Naive thymus-derived CD4-positive, alpha-beta T cell (primary cell): Measurements from ENCODE around the gene SCN3B. TPM values are rescaled to one million over a fixed set of nuclear protein-coding genes. Genes with fewer than 3 reads are reported as not detected.
"Not testable (repeated sequence)": the region's sequence is repeated elsewhere in the genome, so short reads cannot be mapped to it uniquely, and the experiment has no call there.

ENCODE experiments used
- ATAC-seq: fragments of 150-1000 bp; cut with Tn5 transposase; 2 replicates; pipeline ENCODE4 v1.10.0; 2021; ENCODE audit warnings: mild to moderate bottlenecking, moderate library complexity
- CTCF ChIA-PET: fragments of 350-600 bp; sonication (Branson Sonifier 250); formaldehyde crosslinking; loops from one replicate; lab custom pipeline; 2021; ENCODE audit warnings: antibody characterized with exemption; lab: Charles Lee
- POLR2A ChIA-PET: fragments of 350-600 bp; sonication (Branson Sonifier 250); formaldehyde crosslinking; loops from one replicate; lab custom pipeline; 2021; ENCODE audit warnings: antibody characterized with exemption, inconsistent platforms; lab: Charles Lee
- DNase-seq, 9 donors: peaks; one replicate each; pipeline versions ENCODE4 v3.0.0 to v3.0.0-alpha.2; 2020 to 2022; ENCODE audit warnings: mixed read lengths in 1 of 9
- H3K27ac ChIP-seq: one replicate; pipeline ENCODE4 v1.7.0; 2013; ENCODE audit warnings: mild to moderate bottlenecking, low read depth, low read length, moderate library complexity
- H3K27me3 ChIP-seq, 2 donors: one replicate each; pipeline ENCODE4 v1.7.0; 2013; ENCODE audit warnings: low read length in 2 of 2, mild to moderate bottlenecking in 2 of 2, moderate library complexity in 2 of 2; ENCODE audit not compliant: control insufficient read depth in 2 of 2, insufficient read depth in 2 of 2
- H3K36me3 ChIP-seq, 3 experiments: 1 replicate in 2 of 3; 2 replicates in 1 of 3; pipeline ENCODE4 v1.7.0; 2013; ENCODE audit warnings: low read length in 3 of 3, mild to moderate bottlenecking in 3 of 3, moderate library complexity in 1 of 3; ENCODE audit not compliant: insufficient read depth in 3 of 3, control insufficient read depth in 2 of 3
- H3K4me1 ChIP-seq, 2 donors: one replicate each; pipeline ENCODE4 v1.7.0; 2013; ENCODE audit warnings: low read length in 2 of 2, mild to moderate bottlenecking in 2 of 2, moderate library complexity in 1 of 2; ENCODE audit not compliant: control insufficient read depth in 2 of 2, insufficient read depth in 2 of 2
- H3K4me3 ChIP-seq: 2 replicates; pipeline ENCODE4 v1.7.0; 2013; ENCODE audit warnings: mild to moderate bottlenecking, low read length
- H3K9me3 ChIP-seq, 3 experiments: 1 replicate in 2 of 3; 2 replicates in 1 of 3; pipeline ENCODE4 v1.7.0; 2013; ENCODE audit warnings: low read length in 3 of 3; ENCODE audit not compliant: control insufficient read depth in 2 of 3
- H3K27ac Mint-ChIP-seq, 9 donors: one replicate each; pipeline ENCODE4 v1.8.0; 2020 to 2022; ENCODE audit warnings: mixed read lengths in 9 of 9, mild to moderate bottlenecking in 8 of 9, moderate library complexity in 5 of 9, inconsistent platforms in 2 of 9
- H3K27me3 Mint-ChIP-seq, 5 donors: one replicate each; pipeline ENCODE4 v1.8.0; 2021 to 2022; ENCODE audit warnings: mixed read lengths in 5 of 5, mild to moderate bottlenecking in 1 of 5
- H3K36me3 Mint-ChIP-seq, 5 donors: one replicate each; pipeline ENCODE4 v1.8.0; 2020 to 2022; ENCODE audit warnings: mixed read lengths in 5 of 5, mild to moderate bottlenecking in 3 of 5, inconsistent platforms in 1 of 5
- H3K4me1 Mint-ChIP-seq, 7 donors: one replicate each; pipeline ENCODE4 v1.8.0; 2020 to 2022; ENCODE audit warnings: mixed read lengths in 7 of 7, mild to moderate bottlenecking in 3 of 7, inconsistent platforms in 1 of 7
- H3K4me3 Mint-ChIP-seq, 10 donors: one replicate each; pipeline ENCODE4 v1.8.0; 2020 to 2022; ENCODE audit warnings: mild to moderate bottlenecking in 10 of 10, mixed read lengths in 10 of 10, moderate library complexity in 6 of 10, inconsistent platforms in 2 of 10
- H3K9me3 Mint-ChIP-seq, 11 donors: one replicate each; pipeline ENCODE4 v1.8.0; 2020 to 2022; ENCODE audit warnings: mixed read lengths in 11 of 11, mild to moderate bottlenecking in 4 of 11, inconsistent platforms in 1 of 11, moderate library complexity in 1 of 11
- intact Hi-C, 2 donors: fragments of 100-400 bp; cut with micrococcal nuclease; formaldehyde crosslinking; loops; one replicate each; pipeline ENCODE4 v1.15.1; 2023
- polyA plus RNA-seq, 2 donors: library from polyadenylated mRNA; unstranded; fragments of 300-500 nt; fragmentation: Illumina TruSeq; gene quantifications; one replicate each; pipeline ENCODE4 v1.2.3, GENCODE V29; 2021
- total RNA-seq, 6 experiments: library from RNA in 5 of 6; stranded (reverse) in 5 of 6; gene quantifications; 1 replicate in 5 of 6; 2 replicates in 1 of 6; pipeline ENCODE4 v1.2.3 and lab custom pipeline; 2021 to 2026

SCN3B gene
- total and polyA plus RNA-seq, 7 experiments from 2014 or later: not detected

- Mint-ChIP-seq H3K9me3 (peaks cover 0 to 5% (median 0%) of the 10 kb centered on the region in 11 donors), H3K4me1 (peaks cover 0 to 4% (median 0%) of the 10 kb centered on the region in 7 donors), H3K4me3 (no peak overlapping the region), H3K36me3 (no peaks in the 10 kb centered on the region), H3K27ac (peak overlapping the region in 1 of 9 donors; percentile 21), H3K27me3 (peaks cover 0 to 7% (median 0%) of the 10 kb centered on the region in 5 donors)
- no peak overlapping the region for H3K4me3 ChIP-seq
- H3K9me3 ChIP-seq: no peaks in the 10 kb centered on the region
- ATAC-seq (no peak), DNase-seq (no peak)
- ChIA-PET CTCF (interaction anchor here (0.6 kb wide), 1 partner anchor 91 kb away, joined by 3 read pairs; no protein-coding TSS in a partner anchor), POLR2A (no interaction called here)
- no peaks in the 10 kb centered on the region for H3K36me3 ChIP-seq
- intact Hi-C loops: no loop called here
- no peaks in the 10 kb centered on the region for H3K27me3 ChIP-seq
- H3K27ac ChIP-seq: no peak overlapping the region
- no peaks in the 10 kb centered on the region for H3K4me1 ChIP-seq
Measured at GRCh38 chr11:123671534-123671933, 17.1 kb upstream of the SCN3B start.

GRCh38 chr11:123670081-123670480 lies 15.7 kb upstream of the SCN3B start:
- H3K4me3 Mint-ChIP-seq: no peak overlapping the region
- no peaks in the 10 kb centered on the region for H3K4me1 ChIP-seq
- H3K4me1 Mint-ChIP-seq: peaks cover 0 to 7% (median 0%) of the 10 kb centered on the region in 7 donors
- intact Hi-C loops: no loop called here
- H3K9me3 Mint-ChIP-seq: peaks cover 0 to 5% (median 0%) of the 10 kb centered on the region in 11 donors
- CTCF ChIA-PET: no interaction called here
- H3K9me3 ChIP-seq: no peaks in the 10 kb centered on the region
- no peak for DNase-seq
- H3K27me3 Mint-ChIP-seq: peaks cover 0 to 11% (median 0%) of the 10 kb centered on the region in 5 donors
- ATAC-seq: no peak
- H3K27ac Mint-ChIP-seq: no peak overlapping the region
- POLR2A ChIA-PET: no interaction called here
- no peaks in the 10 kb centered on the region for H3K27me3 ChIP-seq
- H3K36me3 ChIP-seq: no peaks in the 10 kb centered on the region
- no peak overlapping the region for H3K4me3 ChIP-seq
- no peaks in the 10 kb centered on the region for H3K36me3 Mint-ChIP-seq
- H3K27ac ChIP-seq: no peak overlapping the region

- Mint-ChIP-seq H3K4me3 (no peak overlapping the region), H3K27ac (no peak overlapping the region), H3K4me1 (peaks cover 0 to 15% (median 2%) of the 10 kb centered on the region in 7 donors), H3K9me3 (peaks cover 0 to 14% (median 7%) of the 10 kb centered on the region in 11 donors), H3K36me3 (peaks cover 0 to 5% (median 0%) of the 10 kb centered on the region in 5 donors), H3K27me3 (peaks cover 0 to 21% (median 0%) of the 10 kb centered on the region in 5 donors)
- CTCF ChIA-PET: no interaction called here
- Histone ChIP-seq H3K4me1 (no peaks in the 10 kb centered on the region), H3K27me3 (no peaks in the 10 kb centered on the region), H3K4me3 (no peak overlapping the region), H3K9me3 (no peaks in the 10 kb centered on the region), H3K36me3 (no peaks in the 10 kb centered on the region), H3K27ac (no peak overlapping the region)
- POLR2A ChIA-PET: no interaction called here
- intact Hi-C loops: no loop called here
- DNase-seq (no peak), ATAC-seq (no peak)
Measured at GRCh38 chr11:123665306-123665705, 10.9 kb upstream of the SCN3B start.

GRCh38 chr11:123659965-123660364 lies 5.5 kb upstream of the SCN3B start:
- CTCF ChIA-PET: not testable (repeated sequence)
- H3K9me3 Mint-ChIP-seq: peaks cover 6 to 36% (median 20%) of the 10 kb centered on the region in 11 donors

GRCh38 chr11:123659311-123659710 lies 4.9 kb upstream of the SCN3B start:
- CTCF ChIA-PET: interaction anchor here (0.6 kb wide), 1 partner anchor 52 kb away, joined by 3 read pairs; no protein-coding TSS in a partner anchor
- H3K36me3 Mint-ChIP-seq: peaks cover 0 to 19% (median 9%) of the 10 kb centered on the region in 5 donors
- H3K4me3 ChIP-seq: no peak overlapping the region
- no peaks in the 10 kb centered on the region for H3K36me3 ChIP-seq
- H3K4me1 ChIP-seq: no peaks in the 10 kb centered on the region
- no peak overlapping the region for H3K27ac ChIP-seq
- peaks cover 0 to 5% of the 10 kb centered on the region in 2 donors for H3K27me3 ChIP-seq
- H3K9me3 ChIP-seq: no peaks in the 10 kb centered on the region
- peaks cover 6 to 36% (median 20%) of the 10 kb centered on the region in 11 donors for H3K9me3 Mint-ChIP-seq
- peak overlapping the region in 3 of 10 donors; percentile 11 to 53 (median 20) for H3K4me3 Mint-ChIP-seq
- peak overlapping the region in 4 of 9 donors; percentile 10 to 38 (median 28) for H3K27ac Mint-ChIP-seq
- peaks cover 13 to 45% (median 14%) of the 10 kb centered on the region in 5 donors for H3K27me3 Mint-ChIP-seq
- intact Hi-C loops: loop anchor here in 1 of 2 donors (5.0 kb wide), 1 partner anchor 33 kb away; no protein-coding TSS in a partner anchor
- POLR2A ChIA-PET: no interaction called here
- DNase-seq (no peak), ATAC-seq (no peak)
- peaks cover 12 to 35% (median 28%) of the 10 kb centered on the region in 7 donors for H3K4me1 Mint-ChIP-seq

More at GRCh38 chr11:123659965-123660364, 5.5 kb upstream of the SCN3B start:
- H3K36me3 ChIP-seq, H3K27me3 ChIP-seq, H3K4me3 ChIP-seq, H3K4me1 ChIP-seq, H3K27ac ChIP-seq, POLR2A ChIA-PET, H3K9me3 ChIP-seq: not testable (repeated sequence)
- peaks cover 10 to 32% (median 25%) of the 10 kb centered on the region in 7 donors for H3K4me1 Mint-ChIP-seq
- peaks cover 10 to 42% (median 11%) of the 10 kb centered on the region in 5 donors for H3K27me3 Mint-ChIP-seq
- peak overlapping the region in 2 of 10 donors; percentile 14 to 37 for H3K4me3 Mint-ChIP-seq
- ATAC-seq (peak; percentile 68), DNase-seq (peak in 7 of 9 donors; percentile 15 to 58 (median 43))
- H3K27ac Mint-ChIP-seq: peak overlapping the region in 6 of 9 donors; percentile 10 to 86 (median 58)
- intact Hi-C loops: loop anchor here in 1 of 2 donors (5.0 kb wide), 1 partner anchor 32 kb away; no protein-coding TSS in a partner anchor
- peaks cover 0 to 19% (median 9%) of the 10 kb centered on the region in 5 donors for H3K36me3 Mint-ChIP-seq

- intact Hi-C loops: no loop called here
- peaks cover 0 to 11% (median 6%) of the 10 kb centered on the region in 5 donors for H3K36me3 Mint-ChIP-seq
Measured at GRCh38 chr11:123653827-123654565, 428 bp downstream of the SCN3B start.

More at GRCh38 chr11:123653827-123654565, 428 bp downstream of the SCN3B start:
- peaks cover 0 to 3% of the 10 kb centered on the region in 2 donors for H3K4me1 ChIP-seq
- H3K4me1 Mint-ChIP-seq: peaks cover 7 to 27% (median 18%) of the 10 kb centered on the region in 7 donors
- H3K4me3 ChIP-seq: peak overlapping the region; percentile 44
- H3K27me3 Mint-ChIP-seq: peaks cover 41 to 65% (median 44%) of the 10 kb centered on the region in 5 donors
- peaks cover 0 to 16% of the 10 kb centered on the region in 2 donors for H3K27me3 ChIP-seq
- no peaks in the 10 kb centered on the region for H3K9me3 ChIP-seq
- H3K27ac ChIP-seq: no peak overlapping the region
- ATAC-seq (peak; percentile 65), DNase-seq (peak in 8 of 9 donors; percentile 17 to 49 (median 26))
- CTCF ChIA-PET: no interaction called here
- peak overlapping the region; percentile 58 to 82 (median 69) for H3K4me3 Mint-ChIP-seq
- no peaks in the 10 kb centered on the region for H3K36me3 ChIP-seq
- POLR2A ChIA-PET: no interaction called here
- peaks cover 3 to 16% (median 9%) of the 10 kb centered on the region in 11 donors for H3K9me3 Mint-ChIP-seq
- no peak overlapping the region for H3K27ac Mint-ChIP-seq
